HUDEP-2 (cell line): ENCODE data around the gene CNPPD1.
"Not testable (repeated sequence)": the region's sequence is repeated elsewhere in the genome, so short reads cannot be mapped to it uniquely, and the experiment has no call there.

Experiments used
- DNase-seq, 76 experiments: peaks; one replicate each; lab custom pipeline; 2025; ENCODE audit not compliant: unreplicated experiment in 76 of 76; lab: John Stamatoyannopoulos, UW

The CNPPD1 gene

DNA sequence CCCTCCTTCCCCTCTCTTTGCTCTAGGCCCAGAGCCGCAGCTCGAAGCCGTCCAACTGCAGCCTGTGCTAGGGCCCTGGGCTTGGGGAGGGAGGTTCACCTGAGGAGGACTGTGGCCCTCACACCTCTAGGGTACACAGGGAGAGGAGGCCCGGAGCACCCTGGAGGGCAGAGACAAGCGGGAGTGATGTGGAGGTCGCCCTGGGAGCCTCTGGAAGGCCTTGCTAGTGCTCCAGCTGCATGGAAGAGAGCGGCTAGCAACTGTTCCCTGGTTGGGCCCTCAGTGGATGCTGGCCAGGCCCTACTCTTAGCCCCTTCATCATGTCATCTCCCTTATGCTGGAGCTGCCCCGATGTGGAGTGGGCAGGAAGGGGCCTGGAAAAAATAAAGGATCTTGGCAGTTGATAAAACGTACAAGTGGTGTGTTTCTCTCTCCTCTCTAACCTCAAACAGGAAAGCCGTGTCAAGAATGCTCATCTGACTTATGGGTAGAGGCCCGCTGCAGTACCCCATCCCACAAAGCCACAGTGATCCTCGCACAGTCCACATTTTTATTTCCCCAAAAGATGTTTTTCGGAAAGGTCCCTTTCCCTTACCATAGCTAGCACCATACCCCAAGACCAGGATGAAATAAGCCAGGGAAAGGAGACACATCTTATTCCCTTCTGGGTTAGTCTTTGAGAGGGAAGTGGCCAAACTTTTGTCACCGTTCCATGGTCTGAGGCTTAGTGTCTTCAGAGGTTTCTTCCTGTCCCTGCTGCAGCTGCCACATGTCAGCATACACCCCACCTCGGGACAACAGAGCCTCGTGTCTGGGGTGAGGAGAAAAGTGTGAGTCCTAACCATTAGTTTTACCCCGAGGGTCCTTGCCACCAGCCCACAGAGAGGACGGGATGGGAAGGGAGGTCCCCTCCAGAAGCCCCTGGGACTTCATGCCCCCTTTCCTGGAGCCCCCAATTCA is 32.8 kb upstream of the CNPPD1 start:
- no peak for DNase-seq

DNA sequence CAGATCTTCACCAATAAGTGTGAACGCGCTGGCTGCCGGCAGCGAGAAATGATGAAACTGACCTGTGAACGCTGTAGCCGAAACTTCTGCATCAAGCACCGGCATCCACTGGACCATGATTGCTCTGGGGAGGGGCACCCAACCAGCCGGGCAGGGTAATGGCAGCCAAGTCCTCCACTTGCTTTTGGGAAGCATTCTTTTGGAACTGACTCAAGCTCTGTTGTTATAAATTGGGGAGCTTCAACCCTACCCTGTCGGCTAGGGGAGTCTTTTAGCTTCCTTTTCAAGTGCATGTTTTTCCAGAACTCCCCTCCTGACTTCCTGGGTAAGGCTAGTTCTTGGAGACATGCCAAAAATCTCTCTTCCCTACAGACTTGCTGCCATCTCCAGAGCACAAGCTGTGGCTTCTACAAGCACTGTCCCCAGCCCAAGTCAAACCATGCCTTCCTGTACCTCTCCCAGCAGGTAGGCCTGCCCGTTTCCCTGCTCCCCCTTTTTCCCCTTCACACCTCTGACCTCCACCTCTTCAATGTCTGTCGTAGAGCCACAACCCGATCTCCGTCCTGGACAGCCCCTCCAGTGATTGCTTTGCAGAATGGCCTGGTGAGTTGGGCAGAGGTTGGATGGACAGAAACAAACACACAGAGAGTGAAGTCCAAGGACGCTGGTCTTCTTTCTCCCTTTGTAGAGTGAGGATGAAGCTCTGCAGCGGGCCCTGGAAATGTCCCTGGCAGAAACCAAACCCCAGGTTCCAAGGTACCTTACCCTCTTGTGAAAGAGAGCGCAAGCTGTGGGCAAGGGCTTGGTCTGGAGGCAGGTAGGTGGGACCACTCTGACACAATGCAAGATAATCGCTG is 31.4 kb upstream of the CNPPD1 start:
- no peak for DNase-seq

DNA sequence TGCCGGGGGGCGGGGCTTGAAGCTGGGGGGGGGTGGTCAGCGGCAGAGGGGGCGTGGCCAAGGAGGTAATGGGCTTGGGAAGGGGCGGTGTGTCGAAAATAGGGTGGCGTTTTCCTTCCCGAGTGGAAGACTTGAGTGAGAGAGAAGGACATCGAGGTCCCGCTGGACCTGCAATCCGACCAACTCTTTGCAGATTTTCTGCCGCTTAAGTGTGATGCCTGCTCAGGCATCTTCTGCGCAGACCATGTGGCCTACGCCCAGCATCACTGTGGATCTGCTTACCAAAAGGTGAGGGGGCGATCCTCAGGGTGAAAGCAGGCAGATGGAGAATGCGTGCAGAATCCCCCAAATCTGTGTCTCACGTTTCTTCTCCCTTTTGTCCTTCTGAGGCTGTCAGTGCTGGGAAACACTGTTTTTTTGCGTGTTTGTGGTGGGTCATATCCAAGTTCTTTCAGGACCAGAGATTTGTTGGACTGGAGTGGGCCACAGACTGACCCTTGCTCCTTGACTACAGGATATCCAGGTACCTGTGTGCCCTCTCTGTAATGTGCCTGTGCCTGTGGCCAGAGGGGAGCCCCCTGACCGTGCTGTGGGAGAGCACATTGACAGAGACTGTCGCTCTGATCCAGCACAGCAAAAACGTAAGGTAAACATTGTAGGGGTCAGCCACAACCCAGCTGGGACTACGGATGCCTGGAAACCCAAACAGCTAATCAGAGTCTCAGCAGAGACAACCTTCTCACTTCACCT is 30.6 kb upstream of the CNPPD1 start:
- DNase-seq = no peak

DNA sequence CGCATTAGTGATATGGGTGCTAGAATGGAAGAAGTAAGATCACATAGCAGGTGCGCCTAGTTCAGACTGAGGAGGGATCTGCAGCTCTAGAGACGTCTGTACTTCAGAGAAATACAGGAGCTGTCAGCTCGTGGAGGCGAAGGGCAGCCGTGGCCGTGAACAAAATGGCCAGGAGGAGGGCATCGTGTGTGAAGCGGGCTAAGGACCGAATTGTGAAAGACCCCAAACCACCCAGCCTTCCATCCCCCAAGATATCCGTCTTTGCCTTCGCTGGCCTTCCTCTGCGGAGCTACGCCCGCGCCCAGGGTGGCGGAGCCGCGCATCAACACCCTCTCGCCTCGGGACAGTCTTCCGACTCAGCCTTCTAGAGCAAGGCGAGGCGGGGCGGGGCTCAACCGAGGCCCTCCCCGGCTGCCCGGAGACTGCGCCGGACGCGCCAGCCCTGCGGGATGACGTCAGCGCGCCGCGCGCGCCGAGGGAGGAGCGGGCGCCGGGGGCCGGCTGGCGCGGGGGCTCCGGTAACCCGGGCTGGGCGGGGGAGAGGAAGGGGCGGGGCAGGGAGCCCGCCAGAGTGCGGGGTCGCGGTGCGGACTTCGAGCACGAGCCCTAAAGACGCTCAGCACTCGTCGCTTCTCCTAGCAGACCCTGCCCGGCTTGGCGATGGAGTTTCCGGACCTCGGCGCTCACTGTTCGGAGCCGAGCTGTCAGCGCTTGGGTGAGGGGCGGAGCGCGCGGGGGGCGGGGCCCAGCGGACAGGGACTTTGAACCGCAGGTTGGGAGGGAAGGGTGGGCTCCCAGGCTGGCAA is 29.8 kb upstream of the CNPPD1 start, which contains the start of gene ZFAND2B:
ZFAND2B (plus strand) TSS at position 455 of the 806 bp plus-strand sequence; CDS start at position 661, 206 bp downstream.
- DNase-seq = peak in 75 of 76 experiments; percentile 16 to 95 (median 86)

DNA sequence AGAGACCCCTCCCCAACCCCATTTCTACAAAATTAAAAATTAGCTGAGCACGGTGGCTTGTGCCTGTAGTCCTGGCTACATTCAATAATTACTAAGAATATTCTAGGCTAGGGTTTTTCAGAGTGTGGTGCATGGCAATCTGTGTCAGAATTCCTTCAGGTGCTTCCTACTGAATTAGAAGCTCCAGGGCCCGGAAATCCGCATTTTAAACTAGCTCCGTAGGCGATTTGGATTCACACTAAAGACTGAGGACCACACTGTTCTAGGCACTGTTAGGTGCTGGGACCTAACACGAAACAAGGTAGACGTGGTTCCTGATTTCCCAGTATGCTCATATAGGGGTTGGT is 29.2 kb upstream of the CNPPD1 start:
- DNase-seq = peak in 1 of 76 experiments; percentile 58

DNA sequence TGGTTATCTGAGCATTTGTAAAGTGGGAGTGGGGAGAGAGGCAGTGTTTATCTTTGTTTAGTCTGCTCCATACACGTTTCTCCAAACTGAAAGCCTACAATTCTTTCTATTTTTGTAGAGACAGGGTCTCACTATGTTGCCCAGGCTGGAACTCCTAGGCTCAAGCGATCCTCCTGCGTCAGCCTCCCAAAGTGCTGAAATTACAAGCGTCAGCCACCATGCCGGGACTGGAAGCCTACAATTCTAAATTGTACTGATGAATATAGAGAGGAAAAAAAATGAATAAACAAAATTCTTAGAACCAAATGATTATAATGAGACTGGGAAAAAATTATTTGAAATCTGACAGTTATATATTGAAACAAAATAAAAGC is 28.4 kb upstream of the CNPPD1 start:
- DNase-seq = no peak

DNA sequence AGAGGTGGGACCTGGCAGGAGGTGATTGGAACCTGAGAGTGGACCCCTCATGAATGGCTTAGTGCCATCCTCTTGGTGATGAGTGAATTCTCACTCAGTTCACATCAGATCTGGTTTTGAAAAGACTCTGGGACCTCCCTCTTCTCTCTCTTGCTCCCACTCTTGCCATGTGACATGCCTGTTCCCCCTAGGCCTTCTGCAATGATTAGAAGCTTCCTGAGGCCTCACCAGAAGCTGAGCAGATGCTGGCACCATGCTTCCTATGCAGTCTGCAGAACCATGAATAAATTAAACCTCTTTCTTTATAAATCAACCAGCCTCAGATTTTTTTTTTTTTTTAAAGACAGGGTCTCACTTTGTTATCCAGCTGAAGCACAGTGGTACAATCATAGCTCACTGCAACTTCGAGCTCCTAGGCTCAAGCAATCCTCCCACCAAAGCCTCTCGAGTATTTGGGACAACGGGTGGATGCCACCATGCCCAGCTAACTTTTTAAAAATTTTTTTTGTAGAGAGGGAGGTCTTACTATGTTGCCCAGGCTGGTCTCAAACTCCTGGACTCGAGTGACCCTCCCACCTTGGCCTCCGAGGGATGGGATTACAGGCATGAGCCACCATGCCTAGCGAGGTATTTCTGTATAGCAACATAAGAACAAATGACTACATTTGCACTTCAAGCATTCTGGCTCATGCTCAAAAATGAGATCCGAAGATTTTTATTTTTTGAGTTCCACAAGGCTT is 27.9 kb upstream of the CNPPD1 start:
- no peak for DNase-seq

DNA sequence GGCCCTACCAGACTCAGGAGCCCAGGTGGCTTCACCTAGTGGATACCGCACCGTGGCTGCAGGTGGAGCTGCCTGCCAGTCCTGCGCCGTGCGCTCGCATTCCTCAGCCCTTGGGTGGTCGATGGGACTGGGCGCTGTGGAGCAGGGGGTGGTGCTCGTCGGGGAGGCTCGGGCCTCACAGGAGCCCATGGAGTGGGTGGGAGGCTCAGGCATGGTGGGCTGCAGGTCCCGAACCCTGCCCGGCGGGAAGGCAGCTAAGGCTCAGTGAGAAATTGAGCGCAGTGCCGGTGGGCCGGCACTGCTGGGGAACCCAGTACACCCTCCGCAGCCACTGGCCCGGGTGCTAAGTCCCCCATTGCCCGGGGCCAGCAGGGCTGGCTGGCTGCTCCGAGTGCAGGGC is 24.6 kb upstream of the CNPPD1 start:
- DNase-seq = not testable (repeated sequence)

DNA sequence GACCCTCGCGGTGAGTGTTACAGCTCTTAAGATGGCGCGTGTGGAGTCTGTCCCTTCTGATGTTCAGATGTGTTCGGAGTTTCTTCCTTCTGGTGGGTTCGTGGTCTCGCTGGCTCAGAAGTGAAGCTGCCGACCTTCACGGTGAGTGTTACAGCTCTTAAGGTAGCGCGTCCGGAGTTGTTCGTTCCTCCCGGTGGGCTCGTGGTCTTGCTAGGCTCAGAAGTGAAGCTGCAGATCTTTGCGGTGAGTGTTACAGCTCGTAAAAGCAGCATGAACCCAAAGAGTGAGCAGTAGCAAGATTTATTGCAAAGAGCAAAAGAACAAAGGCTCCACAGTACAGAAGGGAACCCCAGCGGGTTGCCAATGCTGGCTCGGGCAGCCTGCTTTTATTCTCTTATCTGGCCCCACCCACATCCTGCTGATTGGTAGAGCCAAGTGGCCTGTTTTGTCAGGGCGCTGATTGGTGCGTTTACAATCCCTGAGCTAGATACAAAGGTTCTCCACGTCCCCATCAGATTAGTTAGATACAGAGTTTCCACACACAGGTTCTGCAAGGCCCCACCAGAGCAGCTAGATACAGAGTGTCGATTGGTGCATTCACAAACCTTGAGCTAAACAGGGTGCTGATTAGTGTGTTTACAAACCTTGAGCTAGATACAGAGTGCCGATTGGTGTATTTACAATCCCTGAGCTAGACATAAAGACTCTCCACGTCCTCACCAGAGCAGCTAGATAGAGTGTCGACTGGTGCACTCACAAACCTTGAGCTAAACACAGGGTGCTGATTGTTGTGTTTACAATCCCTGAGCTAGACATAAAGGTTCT is 24.0 kb upstream of the CNPPD1 start:
- not testable (repeated sequence) for DNase-seq

DNA sequence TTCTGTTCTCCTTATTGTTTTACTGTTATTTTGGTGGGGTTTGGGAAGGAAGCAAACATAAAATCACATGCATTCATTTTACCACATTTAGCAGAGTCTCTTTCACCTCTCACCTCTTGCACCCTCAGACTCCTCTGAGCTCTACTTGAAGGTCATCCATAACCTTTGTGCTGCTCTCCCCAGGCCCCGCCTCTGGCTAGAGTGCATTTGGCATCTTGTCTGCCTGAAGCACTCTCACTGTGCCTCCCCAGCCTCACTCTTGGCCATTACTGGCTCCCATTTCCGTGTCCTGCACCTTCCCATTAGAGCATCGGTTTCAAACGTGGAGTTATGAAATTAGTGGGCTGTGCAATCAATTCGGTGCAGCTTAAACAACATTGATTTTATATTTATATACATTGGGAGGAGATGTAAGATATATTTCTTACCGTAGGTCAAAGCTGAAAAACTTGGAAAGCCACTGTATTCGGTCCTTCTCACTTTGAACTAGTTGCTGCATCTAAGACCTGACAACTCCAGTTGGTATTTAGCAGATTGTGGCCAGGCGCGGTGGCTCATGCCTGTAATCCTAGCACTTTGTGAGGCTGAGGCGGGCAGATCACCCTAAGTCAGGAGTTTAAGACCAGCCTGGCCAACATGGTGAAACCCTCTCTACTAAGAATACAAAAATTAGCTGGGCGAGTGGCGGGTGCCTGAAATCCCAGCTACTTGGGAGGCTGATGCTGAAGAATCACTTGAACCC is 22.9 kb upstream of the CNPPD1 start:
- no peak for DNase-seq

DNA sequence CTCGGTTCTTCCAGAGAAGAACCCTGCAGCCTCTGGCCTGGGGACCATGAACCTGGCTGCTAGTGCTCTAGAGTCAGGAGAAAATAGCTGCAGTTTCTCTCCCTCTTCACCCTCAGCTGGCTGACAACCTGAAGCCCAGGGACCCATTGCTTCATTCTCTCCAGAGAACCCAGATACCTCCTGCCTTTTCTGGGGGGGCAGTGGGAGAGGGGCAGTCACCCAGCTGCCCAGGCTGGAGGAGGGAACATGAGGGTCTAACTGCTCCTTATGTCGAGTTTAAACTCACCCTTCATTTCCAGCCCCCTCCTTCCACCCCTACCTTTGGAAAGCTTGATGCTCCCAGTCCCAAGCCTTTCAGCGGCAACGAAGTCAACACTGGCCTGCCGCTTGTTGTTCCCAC is 22.2 kb upstream of the CNPPD1 start:
- DNase-seq = no peak

DNA sequence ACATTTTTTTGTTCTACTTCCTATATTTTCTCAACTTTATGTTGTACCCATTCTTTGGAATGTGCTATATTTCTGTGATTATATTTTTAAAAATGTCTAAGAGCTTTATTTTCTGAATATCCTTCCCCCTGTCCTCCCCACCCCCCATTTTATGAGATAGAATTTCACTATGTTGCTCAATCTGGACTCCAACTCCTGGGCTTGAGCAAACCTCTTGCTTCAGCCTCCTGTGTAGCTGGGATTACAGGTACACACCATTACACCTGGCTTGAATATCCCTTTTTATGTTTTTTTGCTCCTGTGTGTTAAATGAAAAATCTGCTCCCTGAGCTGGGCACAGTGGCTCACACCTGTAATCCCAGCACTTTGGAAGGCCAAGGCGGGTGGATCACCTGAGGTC is 20.7 kb upstream of the CNPPD1 start:
- DNase-seq = no peak

DNA sequence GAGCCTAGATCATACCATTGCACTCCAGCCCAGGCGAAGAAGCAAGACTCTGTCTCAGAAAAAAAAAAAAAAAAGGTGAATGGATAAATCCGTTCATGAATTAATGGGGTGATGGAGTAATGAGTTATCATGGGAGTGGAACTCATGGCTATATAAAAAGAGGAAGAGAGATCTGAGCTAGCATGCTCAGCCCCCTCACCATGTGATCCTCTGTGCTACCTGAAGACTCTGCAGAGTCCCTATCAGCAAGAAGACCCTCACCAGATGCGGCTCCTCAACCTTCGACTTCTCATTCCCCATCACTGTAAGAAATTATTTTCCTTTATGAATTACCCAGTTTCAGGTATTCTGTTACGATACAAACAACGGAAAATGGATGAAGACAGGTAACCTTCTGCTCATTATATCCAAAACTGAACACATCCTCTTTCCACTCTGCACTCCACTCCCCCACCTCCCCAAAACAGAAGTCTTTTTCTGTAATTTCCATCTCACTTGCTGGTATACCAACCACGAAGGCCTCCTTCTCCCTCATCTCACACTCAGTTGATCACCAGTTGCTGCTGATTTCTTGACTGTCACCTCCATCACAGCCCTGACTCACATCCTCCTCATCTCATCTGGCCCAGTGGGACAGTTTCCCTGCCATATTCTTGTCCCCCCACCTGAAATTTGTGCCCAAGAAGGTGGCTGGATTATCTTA is 10.2 kb upstream of the CNPPD1 start:
- no peak for DNase-seq

DNA sequence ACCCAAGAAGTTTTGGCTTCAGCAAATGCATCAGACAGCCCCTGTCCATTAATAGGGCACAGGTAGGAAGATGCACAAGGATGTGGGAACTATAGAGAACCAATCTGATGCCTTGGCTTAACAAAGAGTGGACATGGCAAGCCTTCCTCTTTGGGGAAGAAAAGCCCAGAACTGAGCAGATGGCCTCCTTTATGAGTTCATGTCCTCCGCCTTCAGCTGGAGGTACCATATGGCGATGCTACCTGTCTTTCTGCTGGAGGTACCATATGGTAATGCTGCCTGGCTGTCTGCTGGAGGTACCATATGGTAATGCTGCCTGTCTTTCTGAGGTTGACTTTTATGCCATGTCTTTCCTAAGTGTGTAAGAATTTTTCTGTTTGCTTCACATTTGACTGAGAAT is 7.4 kb upstream of the CNPPD1 start:
- DNase-seq = no peak

DNA sequence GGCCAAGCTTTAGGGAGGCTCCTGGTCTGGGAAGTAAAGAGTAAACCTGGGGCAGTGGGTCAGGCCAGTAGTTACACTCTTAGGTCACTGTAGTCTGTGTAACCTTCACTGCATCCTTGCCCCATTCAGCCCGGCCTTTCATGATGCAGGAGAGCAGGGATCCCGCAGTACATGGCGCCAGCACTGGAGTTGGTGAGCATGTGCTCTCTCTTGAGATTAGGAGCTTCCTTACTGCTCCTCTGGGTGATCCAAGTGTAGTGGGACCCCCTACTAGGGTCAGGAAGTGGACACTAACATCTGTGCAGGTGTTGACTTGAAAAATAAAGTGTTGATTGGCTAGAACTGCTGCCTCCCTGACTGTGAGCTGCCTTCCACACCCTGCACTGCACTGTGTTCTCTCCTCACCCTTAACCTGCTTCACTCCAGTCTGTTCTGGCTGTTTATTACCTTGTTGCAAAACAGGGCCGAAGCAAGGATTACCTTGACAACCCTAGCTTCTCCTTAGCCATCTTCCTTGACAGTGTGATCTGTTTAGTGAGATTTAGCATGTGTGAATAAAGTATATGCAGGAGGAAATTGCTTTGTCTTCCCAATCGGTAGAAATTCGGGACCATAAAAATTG is 6.5 kb upstream of the CNPPD1 start:
- no peak for DNase-seq

DNA sequence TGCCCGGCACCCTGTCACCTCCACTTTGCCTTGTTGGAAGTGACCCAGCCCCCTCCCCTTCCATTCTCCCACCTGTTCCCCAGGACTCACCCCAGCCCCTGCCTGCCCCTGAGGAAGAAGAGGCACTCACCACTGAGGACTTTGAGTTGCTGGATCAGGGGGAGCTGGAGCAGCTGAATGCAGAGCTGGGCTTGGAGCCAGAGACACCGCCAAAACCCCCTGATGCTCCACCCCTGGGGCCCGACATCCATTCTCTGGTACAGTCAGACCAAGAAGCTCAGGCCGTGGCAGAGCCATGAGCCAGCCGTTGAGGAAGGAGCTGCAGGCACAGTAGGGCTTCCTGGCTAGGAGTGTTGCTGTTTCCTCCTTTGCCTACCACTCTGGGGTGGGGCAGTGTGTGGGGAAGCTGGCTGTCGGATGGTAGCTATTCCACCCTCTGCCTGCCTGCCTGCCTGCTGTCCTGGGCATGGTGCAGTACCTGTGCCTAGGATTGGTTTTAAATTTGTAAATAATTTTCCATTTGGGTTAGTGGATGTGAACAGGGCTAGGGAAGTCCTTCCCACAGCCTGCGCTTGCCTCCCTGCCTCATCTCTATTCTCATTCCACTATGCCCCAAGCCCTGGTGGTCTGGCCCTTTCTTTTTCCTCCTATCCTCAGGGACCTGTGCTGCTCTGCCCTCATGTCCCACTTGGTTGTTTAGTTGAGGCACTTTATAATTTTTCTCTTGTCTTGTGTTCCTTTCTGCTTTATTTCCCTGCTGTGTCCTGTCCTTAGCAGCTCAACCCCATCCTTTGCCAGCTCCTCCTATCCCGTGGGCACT is 5.8 kb upstream of the CNPPD1 start:
- DNase-seq = no peak
